ENCODE data around the gene ADORA2A. TPM values are rescaled to one million over a fixed set of nuclear protein-coding genes. Genes with fewer than 3 reads are reported as not detected.
A peak's percentile ranks its signal among the peaks of the same experiment; 100 is the strongest.

Gene ADORA2A
- total RNA-seq, 4 donors from 2014 or later: 2.6 to 4.2 (median 3.5) TPM

DNA sequence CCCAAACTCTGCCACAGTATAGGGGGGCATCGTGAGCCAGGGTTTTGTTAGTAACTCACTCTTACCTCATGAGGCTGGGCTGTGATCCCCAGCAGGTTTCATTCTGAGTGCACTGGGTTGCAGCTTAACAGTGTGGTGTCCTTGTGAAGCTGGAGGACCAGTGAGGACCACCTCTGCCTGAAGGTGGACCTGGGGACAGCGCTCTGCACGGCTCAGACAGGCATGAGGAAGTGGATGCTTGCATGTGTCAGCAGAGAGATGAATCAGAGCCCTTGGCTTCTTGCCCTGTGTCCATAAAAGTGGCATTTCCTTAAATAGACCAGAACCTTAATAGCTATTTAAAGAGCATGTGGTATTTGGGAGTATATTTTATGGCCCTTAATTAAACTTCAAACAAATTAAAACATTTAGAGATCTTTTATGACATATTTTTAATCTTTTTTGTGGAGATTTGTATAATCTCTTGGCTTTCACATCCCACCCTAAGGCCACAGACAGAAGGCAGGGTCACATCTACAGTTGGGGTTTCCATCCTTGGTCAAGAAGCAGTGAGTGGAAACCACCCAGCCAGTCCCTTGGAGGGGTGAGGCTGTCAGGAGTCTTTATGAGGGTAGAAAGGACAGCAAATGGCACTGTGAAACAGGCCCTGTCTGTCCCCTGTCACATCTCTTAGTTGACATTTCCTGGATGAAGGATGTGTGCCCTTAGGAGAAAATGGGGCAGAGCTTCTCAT lies 24.8 kb upstream of the ADORA2A start:
- 37 to 38% methylated on average over 3 of the region's 3 CpGs for WGBS, 2 donors
- TF ChIP-seq POLR2A (IDR thresholded peaks at IDR 0.05) (no peak), EP300 (IDR thresholded peaks at IDR 0.05) (peak in 1 of 2 donors; percentile 51)
- TF ChIP-seq, protein P1, sequence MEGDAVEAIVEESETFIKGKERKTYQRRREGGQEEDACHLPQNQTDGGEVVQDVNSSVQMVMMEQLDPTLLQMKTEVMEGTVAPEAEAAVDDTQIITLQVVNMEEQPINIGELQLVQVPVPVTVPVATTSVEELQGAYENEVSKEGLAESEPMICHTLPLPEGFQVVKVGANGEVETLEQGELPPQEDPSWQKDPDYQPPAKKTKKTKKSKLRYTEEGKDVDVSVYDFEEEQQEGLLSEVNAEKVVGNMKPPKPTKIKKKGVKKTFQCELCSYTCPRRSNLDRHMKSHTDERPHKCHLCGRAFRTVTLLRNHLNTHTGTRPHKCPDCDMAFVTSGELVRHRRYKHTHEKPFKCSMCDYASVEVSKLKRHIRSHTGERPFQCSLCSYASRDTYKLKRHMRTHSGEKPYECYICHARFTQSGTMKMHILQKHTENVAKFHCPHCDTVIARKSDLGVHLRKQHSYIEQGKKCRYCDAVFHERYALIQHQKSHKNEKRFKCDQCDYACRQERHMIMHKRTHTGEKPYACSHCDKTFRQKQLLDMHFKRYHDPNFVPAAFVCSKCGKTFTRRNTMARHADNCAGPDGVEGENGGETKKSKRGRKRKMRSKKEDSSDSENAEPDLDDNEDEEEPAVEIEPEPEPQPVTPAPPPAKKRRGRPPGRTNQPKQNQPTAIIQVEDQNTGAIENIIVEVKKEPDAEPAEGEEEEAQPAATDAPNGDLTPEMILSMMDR (IDR thresholded peaks at IDR 0.05): no peak
- H3K27me3 ChIP-seq: no peaks in the 10 kb centered on the region
- H3K9me3 ChIP-seq: no peaks in the 10 kb centered on the region
- H3K4me1 ChIP-seq: peaks cover 0 to 41% (median 12%) of the 10 kb centered on the region in 4 donors
- peak in 1 of 2 donors; percentile 89 for DNase-seq (ENCODE audit: low spot score in 2 of 2)
- peaks cover 0 to 30% (median 0%) of the 10 kb centered on the region in 3 donors for H3K36me3 ChIP-seq
- no peak overlapping the region for H3K4me3 ChIP-seq
- H3K27ac ChIP-seq: peak overlapping the region in 2 of 4 donors; percentile 37 to 48

GRCh38 chr22:24403346-24403745 lies 24.1 kb upstream of the ADORA2A start:
- no peak for TF ChIP-seq EP300 (IDR thresholded peaks at IDR 0.05)
- no peak for TF ChIP-seq POLR2A (IDR thresholded peaks at IDR 0.05)
- TF ChIP-seq, protein P1 (IDR thresholded peaks at IDR 0.05): no peak
- Histone ChIP-seq H3K27me3 (no peaks in the 10 kb centered on the region), H3K36me3 (peaks cover 0 to 23% (median 0%) of the 10 kb centered on the region in 3 donors), H3K4me1 (peaks cover 0 to 49% (median 12%) of the 10 kb centered on the region in 4 donors), H3K9me3 (no peaks in the 10 kb centered on the region), H3K4me3 (no peak overlapping the region), H3K27ac (no peak overlapping the region)
- WGBS, 2 donors: 86 to 87% methylated on average over 3 of the region's 3 CpGs
- no peak for DNase-seq (ENCODE audit: low spot score in 2 of 2)

DNA sequence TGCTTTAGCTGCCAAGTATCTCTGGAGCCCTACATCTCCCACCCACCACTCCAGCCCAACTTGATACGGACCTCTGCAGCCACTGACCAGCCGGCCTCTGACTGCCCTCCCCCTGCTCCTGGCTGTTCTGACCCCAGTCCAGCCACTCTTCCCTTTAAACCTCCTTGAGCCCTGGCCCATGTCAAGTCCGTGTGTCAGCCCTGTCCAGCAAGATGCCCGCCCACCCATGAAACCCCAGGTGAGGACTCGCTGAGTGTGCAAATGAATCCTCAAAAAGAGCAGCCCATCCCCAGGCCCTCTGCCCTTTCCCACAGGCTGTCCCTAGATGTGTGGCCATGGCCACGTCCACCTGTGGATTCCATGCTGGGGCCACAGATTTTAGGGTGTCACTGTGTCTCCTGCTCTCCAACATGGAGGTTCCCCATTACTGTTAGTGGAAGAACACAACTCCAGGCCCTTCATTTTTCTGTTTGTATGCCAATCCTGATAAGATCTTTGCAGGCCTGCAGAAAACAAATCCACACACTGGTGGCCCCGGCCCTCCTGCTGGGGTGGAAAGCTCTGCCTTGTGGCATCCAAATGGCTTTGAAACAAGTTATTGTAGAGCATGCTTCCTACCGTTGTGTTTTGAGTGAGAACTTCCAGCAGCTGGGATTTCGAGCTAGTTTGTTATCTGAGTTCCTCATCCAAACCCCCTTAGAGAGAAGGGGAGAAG lies 22.7 kb upstream of the ADORA2A start:
- Histone ChIP-seq H3K27me3 (no peaks in the 10 kb centered on the region), H3K4me3 (no peak overlapping the region), H3K36me3 (peaks cover 0 to 14% (median 0%) of the 10 kb centered on the region in 3 donors), H3K4me1 (peaks cover 0 to 52% (median 12%) of the 10 kb centered on the region in 4 donors), H3K9me3 (no peaks in the 10 kb centered on the region), H3K27ac (no peak overlapping the region)
- DNase-seq (ENCODE audit: low spot score in 2 of 2): no peak
- 88 to 89% methylated on average over 9 of the region's 9 CpGs for WGBS, 2 donors
- TF ChIP-seq POLR2A (IDR thresholded peaks at IDR 0.05) (no peak), EP300 (IDR thresholded peaks at IDR 0.05) (no peak)
- TF ChIP-seq, protein P1 (IDR thresholded peaks at IDR 0.05): no peak

GRCh38 chr22:24405631-24406321 lies 21.6 kb upstream of the ADORA2A start:
- no peaks in the 10 kb centered on the region for H3K9me3 ChIP-seq
- peaks cover 0 to 21% (median 0%) of the 10 kb centered on the region in 3 donors for H3K36me3 ChIP-seq
- TF ChIP-seq EP300 (IDR thresholded peaks at IDR 0.05): no peak
- TF ChIP-seq, protein P1 (IDR thresholded peaks at IDR 0.05): no peak
- no peak for TF ChIP-seq POLR2A (IDR thresholded peaks at IDR 0.05)
- no peak overlapping the region for H3K27ac ChIP-seq
- H3K4me3 ChIP-seq: no peak overlapping the region
- no peaks in the 10 kb centered on the region for H3K27me3 ChIP-seq
- peaks cover 0 to 48% (median 11%) of the 10 kb centered on the region in 4 donors for H3K4me1 ChIP-seq
- no peak for DNase-seq (ENCODE audit: low spot score in 2 of 2)
- WGBS, 2 donors: 92 to 96% methylated on average over 12 of the region's 12 CpGs
